ENCODE measurements around the gene ENAH.
"Not testable (repeated sequence)": the region's sequence is repeated elsewhere in the genome, so short reads cannot be mapped to it uniquely, and the experiment has no call there.

The ENAH gene

DNA sequence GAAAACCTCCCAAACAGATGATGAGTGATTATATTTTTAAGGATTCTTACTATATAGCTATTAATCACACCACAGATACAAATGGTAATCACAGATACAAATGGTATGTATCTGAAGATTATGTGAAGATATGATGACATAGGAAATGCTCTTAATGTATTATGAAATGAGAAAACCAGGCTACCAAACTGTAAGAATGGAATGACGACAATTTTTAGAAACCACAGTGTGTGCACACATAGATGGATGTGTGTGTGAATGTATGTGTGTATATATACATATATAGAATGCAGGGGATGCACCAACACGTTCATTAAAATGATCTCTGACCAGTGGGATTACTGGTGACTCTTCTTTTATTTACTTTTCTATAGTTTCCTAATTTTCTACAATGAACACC lies 21.5 kb upstream of the ENAH start:
- no peak for DNase-seq

DNA sequence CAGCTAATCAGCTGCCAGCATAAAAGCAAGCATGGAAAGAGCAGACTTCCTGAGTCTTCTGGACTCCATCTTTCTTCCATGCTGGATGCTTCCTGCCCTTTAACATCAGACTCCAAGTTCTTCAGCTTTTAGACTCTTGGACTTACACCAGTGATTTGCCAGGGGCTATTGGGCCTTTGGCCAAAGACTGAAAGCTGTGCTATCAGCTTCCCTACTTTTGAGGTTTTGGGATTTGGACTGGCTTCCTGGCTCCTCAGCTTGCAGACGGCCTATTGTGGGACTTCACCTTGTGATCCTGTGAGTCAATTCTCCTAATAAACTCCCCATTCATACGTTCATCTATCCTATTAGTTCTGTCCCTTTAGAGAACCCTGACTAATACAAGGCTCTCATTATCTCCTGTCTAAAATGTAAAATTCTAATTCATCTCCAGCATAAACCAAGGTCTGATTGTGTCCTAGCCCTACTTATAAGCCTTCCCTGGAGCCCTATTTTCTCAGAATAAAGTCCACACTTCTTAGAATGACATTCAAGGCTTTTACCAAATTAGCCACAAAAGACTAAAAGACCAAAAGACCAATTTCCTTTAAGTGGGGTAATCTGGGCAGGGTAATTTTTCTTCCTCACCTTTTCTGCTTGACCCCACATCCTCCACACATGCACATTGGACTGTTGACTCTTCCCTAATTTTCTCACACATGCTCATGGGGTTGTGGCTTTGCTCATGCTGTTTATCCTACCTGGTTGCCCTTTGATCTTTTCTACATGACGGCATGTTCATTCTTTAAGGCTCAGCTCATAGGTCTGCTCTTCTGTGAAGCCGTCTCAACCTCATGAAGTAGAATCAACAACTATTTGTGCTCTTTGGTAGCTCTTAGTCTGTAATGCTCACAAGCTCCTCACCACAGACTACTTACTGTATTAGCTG lies 18.1 kb upstream of the ENAH start:
- no peak for DNase-seq

DNA sequence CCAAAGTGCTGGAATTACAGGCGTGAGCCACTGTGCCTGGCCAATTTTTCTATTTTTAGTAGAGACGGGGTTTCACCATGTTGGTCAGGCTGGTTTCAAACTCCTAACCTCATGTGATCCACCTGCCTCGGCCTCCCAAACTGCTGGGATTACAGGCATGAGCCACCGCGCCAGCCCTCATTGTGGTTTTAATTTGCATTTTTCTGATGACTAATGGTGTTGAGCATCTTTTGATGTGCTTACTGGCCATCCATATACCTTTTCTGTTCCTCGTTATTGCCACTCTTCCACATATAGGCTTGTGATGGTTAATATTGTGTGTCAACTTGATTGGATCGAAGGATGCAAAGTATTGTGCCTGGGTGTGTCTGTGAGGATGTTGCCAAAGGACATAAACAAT lies 17.4 kb upstream of the ENAH start:
- no peak for DNase-seq

DNA sequence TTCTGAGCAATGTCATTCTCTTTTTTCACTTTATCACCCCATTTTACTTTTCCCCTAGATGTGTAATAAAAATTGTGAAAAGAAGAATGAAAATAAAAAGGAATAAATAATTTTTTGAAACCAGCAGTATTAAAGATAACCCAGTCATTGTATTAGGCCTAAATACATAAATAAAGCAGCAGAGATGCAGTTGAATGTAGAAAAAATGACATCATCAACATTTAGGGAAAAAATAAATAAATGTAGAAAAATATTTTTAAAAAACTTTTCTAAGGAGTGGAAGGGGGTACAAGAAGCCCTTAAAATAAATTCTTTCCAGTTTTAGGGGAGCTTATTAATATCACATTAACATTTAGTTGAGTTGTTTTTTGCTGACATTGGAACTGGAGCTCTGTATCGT lies 15.3 kb upstream of the ENAH start:
- no peak for DNase-seq

DNA sequence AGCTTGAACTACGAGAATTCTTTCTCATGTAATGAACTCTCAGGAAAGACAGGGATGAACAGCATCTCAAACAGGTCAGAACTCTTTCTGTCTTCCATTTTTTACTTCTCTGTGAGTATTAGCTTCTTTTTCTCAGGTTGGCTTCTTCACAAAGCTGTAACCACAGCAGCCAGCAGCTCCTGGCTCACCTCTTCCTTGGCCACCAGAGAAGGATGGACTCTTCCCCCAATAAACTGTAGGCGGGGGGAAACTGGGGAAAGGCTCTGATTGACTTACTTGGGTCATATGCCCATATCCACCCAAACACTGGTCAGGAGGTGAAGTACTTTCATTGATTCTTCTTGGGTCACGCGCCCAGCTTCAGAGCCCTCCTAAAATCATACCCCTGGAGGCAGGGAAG lies 14.4 kb upstream of the ENAH start:
- DNase-seq = no peak

DNA sequence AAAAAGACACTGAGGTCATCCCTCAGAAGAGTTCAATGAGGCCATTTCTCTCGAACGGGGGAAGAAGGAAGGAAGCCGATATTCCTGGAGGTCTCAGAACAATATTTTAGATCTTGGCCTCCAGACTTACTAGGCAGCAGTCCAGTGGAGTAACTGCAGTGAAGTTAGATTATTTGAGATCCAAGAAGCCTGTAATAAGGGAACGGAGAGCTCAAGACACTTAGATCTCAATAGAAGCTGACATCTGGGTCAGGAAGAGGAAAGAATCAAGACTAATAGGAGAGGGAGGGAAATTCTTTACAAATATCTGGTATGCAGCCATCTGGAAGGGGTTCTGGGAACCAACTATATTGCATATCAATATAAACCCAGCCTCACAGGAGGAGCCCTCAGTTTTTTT lies 13.6 kb upstream of the ENAH start:
- DNase-seq = no peak

DNA sequence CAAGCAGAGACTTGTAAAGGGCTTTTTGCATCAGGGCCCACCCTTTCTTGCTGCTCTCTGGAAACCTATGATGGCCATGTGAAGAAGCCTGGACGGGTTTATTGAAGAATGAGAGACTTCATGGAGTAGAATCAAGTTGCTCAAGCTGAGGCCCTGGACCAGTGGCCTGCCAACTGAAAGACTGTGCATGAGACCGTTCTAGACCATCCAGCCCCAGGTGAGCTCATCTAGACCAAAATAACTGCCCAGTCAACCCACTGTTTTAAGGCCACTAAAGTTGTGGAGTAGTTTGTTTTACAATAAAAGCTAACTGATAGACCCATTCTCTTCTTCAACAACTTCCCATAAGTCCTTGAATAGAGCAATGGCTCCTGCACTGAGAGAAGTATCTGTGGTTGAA lies 11.8 kb upstream of the ENAH start:
- DNase-seq = no peak

DNA sequence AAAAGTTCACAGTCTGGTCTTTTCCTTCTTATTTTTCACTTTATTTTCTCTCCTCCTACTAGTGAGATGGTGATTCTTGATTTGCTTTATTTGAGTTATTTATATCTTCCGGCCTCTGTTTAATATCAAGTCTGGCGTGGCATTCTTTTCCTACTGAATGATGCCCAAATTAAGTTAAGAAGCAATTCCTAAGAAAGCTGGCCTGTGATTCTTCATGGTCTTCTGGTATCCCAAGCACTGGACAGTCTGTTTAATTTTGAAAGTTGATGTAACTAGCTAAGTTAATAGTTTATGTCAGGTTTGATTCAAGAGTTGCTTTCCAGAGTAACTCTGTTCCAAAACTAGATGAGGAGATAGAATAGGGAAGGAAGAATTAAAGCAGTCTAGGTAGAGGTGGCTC lies 9.2 kb upstream of the ENAH start:
- DNase-seq = no peak

DNA sequence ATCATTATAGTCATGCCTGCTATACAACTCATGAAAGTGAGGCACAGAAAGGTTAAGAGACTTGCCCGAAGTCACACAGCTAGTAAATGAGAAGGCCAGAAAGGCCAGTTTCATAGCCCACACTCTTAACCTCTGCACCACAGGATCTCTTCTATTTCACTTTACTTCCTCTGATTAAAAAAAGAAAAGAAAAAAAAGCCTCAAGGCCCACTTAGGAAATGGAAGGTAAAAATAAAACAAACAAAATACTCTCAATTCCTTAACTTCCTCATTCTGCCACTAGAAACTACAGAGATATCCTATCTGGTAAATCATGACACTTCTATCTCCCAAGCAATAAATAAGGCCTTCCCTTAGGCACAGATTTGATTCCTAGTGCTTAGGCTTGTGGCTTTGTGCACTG lies 7.6 kb upstream of the ENAH start:
- no peak for DNase-seq

DNA sequence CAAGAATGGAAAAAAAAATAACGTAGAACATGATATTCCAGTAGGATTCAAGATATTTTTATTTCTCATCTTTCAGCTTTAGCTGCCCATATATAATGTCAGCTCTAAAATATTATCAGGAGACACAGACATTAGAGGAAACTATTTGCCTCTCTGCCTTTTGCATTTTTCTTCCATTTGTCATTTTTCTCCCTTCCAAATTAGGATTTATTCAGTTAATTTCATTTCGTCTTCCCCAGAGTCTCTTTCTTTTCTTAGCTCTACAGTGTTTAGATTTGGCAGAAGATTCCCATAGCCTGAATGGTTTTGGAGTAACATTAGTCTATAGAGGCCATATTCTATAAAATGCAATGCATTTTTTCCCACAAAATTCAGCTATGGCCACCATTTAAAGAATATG lies 5.1 kb upstream of the ENAH start:
- DNase-seq = no peak

DNA sequence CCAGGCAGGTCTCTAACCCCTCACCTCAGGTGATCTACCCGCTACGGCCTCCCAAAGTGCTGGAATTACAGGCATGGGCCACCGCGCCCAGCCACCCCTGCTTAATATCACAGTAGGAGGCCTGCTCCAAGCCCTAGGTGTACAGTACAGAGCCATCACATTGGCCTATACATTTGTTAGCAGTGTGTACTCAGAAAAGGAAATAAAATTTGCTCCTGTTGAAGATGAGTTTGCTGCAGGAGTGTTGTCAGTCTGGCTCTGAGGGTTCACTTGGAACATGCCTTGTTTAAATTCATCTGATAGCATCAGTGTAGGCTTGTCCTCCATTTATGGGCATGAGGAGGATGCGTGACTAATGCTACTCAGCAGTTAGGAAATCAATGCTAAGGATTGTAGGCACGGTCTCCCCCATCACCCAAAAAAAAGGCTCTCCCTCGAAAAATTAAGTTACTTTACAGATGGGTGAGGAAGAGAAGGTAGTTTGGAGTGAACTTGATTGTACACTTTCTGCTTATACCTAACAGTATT lies 4.6 kb upstream of the ENAH start:
- DNase-seq = no peak

DNA sequence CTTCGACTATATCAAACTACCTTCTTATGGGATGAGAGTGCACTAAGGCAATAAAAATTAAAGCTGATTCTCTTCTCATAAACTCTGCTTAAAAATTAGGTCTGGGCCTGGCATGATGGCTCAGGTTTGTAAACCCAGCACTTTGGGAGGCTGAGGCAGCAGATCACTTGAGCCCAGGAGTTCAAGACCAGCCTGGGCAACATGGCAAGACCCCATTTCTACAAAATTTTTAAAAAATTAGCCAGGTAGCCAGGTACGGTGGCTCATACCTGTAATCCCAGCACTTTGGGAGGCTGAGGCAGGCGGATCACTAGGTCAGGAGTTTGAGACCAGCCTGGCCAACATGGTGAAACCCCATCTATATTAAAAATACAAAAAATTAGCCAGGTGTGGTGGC lies 3.3 kb upstream of the ENAH start:
- not testable (repeated sequence) for DNase-seq

DNA sequence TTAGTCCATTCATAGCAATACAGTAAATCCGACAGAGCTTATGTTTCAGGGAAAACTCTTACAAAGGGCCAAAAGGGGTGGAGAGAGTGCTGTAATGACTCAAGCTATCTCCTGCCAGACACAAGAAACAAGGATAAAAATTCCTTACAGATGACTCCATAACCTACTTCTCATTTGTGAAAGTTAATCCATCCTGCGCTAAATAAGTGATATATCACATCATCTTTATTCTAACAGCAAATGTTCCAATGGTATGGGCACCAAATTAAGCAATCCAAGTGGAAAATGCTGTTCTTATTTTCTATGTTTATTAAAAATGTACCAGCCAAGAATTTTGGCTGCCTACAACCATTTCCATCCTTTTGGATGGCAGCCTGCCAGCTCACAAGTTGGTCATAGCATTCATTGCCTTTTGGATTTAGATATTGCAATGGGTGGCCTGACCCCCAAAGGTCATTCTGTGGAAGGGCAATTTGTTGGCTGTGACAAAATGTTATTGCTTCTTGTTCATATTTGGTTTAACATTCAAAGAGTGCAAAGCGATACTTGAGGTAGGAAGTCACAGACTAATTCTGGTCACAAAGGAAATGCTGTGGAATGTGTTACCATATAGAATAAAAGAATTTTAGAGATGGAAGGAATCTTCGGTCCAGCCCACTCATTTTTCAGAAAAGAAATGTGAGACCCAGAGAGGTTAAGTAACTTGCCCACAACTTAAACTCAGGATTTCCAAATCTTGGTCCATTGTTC lies 2.8 kb upstream of the ENAH start:
- no peak for DNase-seq

DNA sequence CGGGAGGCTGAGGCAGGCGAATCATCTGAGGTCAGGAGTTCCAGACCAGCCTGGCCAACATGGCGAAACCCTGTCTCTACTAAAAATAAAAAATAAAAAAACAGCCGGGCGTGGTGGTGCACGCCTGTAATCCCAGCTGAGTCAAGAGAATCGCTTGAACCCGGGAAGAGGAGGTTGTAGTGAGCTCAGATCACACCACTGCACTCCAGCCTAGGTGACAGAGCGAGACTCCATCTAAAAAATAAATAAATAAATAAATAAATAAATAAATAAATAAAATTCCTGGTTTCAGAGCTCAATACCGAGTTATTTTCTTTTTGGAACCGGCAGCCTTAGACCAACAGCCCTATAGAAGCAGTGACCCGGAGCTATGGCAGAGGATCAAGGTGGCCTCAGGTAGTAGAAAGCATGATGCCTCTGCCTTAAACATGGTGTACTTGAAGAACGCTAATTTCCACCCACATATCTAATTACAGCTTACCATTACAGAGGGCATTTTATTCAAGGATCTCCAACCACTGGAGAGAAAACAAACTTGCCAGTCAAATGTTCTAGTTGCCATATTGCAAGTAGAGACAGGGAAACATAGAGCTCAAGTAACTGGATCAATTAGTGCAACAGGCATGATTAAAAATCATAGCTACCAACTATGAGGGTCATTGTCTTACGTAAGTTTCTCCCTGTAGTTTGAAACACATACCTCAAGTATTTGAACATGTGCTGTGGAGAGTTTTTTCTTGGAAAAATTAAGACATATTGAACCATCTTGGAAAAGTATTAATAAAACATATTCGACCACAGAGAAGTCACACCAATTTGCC lies 2.0 kb upstream of the ENAH start:
- DNase-seq = no peak

DNA sequence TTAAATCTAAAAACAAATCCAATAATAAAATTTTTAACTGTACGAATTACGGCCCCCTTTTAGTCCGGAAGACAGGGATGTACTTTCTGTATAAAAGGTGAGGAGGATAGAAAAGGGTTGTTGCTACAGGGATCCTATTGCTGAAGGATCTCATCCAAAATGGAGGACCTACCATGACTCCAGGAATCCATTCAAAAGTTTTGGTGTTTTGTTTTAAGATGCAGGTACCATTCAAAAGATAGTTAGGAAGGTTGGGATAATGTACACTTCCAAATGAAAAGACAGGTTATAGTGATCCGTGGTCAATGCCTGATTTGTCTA lies 1.3 kb upstream of the ENAH start:
- DNase-seq = no peak

DNA sequence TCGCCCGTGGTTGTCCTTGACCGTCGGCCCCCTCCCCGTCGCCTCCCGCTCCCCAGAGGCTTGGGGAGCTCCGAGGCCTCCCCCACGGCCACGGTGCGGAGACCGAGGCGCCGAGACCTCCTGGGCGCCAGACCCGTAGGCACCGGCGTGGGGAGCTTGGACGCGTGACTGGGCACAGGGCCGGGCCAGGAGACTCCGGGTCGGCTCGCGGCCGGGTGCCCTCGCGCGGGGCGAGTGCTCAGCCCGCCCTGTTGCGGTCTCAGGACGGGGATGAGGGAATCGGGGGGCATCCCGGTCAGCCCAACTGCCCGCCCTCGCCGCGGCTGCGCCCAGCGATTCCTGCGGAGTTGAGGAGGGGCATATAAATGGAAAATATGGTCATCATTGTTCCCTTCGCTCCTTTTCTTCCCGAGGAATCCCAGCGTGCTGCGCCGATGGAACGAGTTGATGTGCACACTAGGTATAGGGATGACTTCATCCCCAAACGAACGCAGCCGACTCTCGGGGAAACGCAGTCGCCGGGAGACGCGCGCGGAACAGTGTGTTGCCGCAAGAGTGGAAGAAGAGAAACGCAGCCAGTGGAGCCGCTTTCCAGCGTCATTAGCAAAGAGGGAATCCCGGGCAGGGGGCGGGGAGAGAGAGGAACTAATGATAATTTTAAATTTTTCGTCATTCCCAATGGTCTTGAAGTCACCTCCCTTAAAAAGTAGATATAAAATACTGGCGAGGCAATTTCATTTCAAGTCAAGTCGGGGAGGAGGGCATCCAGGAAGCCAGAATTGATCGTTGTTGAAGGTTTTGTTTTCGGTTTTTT lies 747 bp upstream of the ENAH start:
- no peak for DNase-seq

DNA sequence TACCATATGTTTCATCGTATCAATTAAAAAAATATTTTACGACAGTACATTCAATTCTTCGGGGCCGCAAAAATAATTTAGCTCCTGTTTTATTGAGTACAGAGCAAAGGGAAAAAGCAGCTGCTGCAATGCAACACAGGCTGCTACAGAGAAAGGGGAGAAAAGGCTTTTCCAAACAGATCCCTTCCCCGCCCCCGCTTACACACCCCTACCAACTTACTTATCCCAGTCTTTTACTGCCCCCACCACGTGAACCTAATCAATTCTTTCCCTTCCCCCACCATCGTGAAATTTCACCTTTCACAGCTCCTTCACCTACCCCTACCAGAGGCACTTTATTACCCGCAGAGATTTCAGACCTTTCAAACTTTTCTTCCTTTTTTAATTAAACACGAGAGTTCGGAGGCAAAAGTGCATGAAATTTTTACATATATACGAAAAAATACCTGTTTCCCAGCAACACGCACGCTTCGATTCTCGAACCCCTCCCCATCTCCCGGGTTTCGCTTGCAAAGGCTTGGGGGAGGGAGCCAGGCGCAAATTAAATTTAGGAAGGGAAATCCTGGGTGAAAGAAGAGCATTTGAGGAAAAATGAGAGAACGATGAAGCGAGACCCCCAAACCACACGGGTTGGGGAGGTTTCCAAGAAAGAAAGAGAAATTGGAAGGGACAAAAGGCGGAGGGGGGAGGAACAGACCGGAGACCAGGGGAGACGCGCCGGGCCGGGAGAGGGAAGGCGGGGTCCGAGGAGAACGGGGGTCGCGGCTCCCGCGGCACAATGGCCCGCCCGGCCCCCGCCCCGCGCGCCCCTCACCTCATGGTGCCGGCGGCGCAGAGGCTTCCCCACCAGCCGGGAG lies 823 bp downstream of the ENAH start:
- no peak for DNase-seq

DNA sequence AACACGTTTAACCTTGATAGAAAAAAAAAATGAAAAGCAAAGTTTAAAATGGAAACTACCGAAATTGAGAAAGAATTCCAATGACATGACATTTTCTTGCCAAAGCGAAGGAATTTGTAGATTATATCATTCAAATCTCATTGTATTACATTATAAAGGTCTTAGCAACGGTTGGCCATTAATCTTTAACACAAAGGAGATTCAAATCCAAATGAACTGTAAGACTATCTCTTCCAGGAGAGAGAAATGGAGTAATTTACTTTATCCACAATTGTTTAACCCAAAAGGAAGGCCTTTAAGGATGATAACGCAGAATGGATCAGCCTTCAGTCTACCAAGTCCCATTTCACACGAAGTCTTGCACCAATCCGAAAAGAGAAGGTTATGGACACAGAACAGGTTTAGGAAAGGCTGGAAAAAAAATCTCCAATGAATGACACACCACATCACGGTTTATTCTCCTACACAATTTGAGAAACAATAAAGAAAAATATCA lies 1.5 kb downstream of the ENAH start:
- DNase-seq = no peak

DNA sequence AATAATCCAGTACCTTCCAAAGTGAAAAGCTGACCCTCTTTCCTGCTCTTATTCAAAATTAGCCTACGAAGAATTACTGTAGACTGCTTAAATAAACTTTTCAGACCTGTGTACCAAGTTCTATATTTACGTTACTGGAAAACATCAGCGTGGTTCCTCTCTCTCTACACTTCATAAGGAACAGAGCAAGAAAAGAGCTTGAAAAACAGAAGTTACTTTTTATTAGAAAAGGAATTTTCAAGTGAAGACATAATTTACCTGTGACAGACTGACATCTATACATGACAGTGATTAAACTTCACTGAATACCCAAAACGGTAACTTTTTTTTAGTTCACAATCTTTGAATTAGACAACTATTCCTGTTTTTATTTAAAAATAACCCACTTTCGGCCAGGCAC lies 2.7 kb downstream of the ENAH start:
- no peak for DNase-seq

DNA sequence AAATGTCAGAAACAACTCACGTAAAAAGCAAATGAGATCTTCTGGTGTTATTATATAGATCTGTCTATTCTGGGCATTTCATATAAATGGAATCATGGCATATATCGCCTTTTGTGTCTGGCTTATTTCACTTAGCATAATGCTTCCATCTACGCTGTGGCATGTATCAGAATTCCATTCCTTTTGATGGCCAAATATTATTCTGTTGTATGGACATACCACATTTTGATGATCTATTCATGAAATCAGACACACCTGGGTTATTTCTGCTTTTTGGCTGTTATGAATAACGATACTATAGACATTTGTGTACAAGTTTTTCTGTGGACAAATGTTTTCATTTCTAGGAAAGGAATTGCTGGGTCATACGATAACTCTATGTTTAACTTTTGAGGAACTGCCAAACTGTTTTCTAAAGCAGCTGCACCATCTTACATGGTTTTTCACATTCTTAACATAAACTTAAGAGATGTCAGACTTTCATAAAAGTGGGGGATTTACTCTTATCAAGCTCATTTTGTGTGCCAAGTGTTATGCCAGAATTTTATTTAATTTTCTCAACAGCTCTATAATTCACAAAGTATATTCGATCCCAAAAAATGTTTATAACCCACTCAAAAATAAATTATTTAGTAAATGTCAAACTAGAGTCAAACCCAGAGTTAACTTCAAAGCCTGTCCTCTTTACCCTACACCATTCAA lies 7.6 kb downstream of the ENAH start:
- no peak for DNase-seq

DNA sequence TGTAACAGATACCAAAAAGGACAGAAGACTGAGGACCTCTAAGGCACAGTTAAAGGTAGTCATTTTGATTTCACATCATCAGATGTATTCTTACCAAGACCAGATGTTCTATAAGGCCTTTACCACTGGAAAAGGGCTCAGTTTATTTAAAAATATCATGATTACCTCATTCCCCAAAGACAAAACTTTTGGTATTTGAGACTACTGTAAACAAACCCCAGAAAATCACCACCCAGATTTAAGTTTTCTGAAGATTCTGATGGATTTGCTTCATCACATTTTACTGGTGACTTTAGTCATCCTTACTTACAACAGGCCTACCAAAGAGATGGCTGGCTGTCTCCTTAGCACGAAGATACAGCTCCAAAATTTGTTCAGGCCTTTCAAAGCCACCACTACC lies 8.3 kb downstream of the ENAH start:
- no peak for DNase-seq
